ENCODE measurements around the gene SETD3. TPM values are rescaled to one million over a fixed set of nuclear protein-coding genes. Genes with fewer than 3 reads are reported as not detected.

Gene SETD3
- total and polyA plus RNA-seq, 2 of the 8 experiments (the other 6 are each of a cell fraction or from before 2014, with no cell fraction given), result 24.0 to 64.0 TPM

- TF ChIP-seq RNF2 (IDR thresholded peaks at IDR 0.05; ENCODE audit: borderline replicate concordance, low read depth, low read length, missing control alignments, poor library complexity, severe bottlenecking) (no peak), NANOG (IDR thresholded peaks at IDR 0.05; ENCODE audit: insufficient read depth, low read depth, low read length, poor library complexity, severe bottlenecking) (no peak)
Measured at GRCh38 chr14:99459481-99460100, 21.1 kb downstream of the SETD3 start (continued).

Measured in H1 (cell line).